Smooth muscle cell (in vitro differentiated cells): ENCODE measurements around the gene PRDM16. TPM values are rescaled to one million over a fixed set of nuclear protein-coding genes. Genes with fewer than 3 reads are reported as not detected.

Experiments
- DNase-seq: peaks from one replicate; lab custom pipeline; 2025; ENCODE audit not compliant: unreplicated experiment; lab: John Stamatoyannopoulos, UW
- H2AFZ ChIP-seq: fragments of 200-600 bp; sonication (generic); 2 replicates; pipeline ENCODE4 v1.6.0; 2016; ENCODE audit warnings: antibody characterized with exemption, low read depth, mild to moderate bottlenecking
- H3F3A ChIP-seq: fragments of 200-600 bp; sonication (generic); 2 replicates; pipeline ENCODE4 v1.6.0; 2017; ENCODE audit warnings: antibody characterized with exemption, low read depth
- H3K27ac ChIP-seq: fragments of 200-600 bp; sonication (generic); 2 replicates; pipeline ENCODE4 v1.5.1; 2016; ENCODE audit warnings: low read depth, mild to moderate bottlenecking
- H3K27me3 ChIP-seq: fragments of 200-600 bp; sonication (generic); 2 replicates; pipeline ENCODE4 v1.6.1; 2016; ENCODE audit warnings: low read depth, mild to moderate bottlenecking
- H3K36me3 ChIP-seq: fragments of 200-600 bp; sonication (generic); 2 replicates; pipeline ENCODE4 v1.5.1; 2016; ENCODE audit warnings: low read depth
- H3K4me1 ChIP-seq: fragments of 200-600 bp; sonication (generic); 2 replicates; pipeline ENCODE4 v1.5.1; 2016; ENCODE audit warnings: low read depth
- H3K4me2 ChIP-seq: fragments of 200-600 bp; sonication (generic); 2 replicates; pipeline ENCODE4 v1.6.0; 2016; ENCODE audit warnings: mild to moderate bottlenecking
- H3K4me3 ChIP-seq: fragments of 200-600 bp; sonication (generic); 2 replicates; pipeline ENCODE4 v1.5.1; 2016; ENCODE audit warnings: mild to moderate bottlenecking
- H3K79me2 ChIP-seq: fragments of 200-600 bp; sonication (generic); 2 replicates; pipeline ENCODE4 v1.6.0; 2016; ENCODE audit warnings: low read depth, mild to moderate bottlenecking
- H3K9ac ChIP-seq: fragments of 200-600 bp; sonication (generic); 2 replicates; pipeline ENCODE4 v1.6.0; 2016; ENCODE audit warnings: low read depth
- H3K9me3 ChIP-seq: fragments of 200-600 bp; sonication (generic); replicated peaks from 2 replicates; pipeline ENCODE4 v1.5.1; 2016; ENCODE audit warnings: low read depth
- H4K20me1 ChIP-seq: fragments of 200-600 bp; sonication (generic); 2 replicates; pipeline ENCODE4 v1.6.0; 2016; ENCODE audit warnings: low read depth
- CTCF ChIP-seq: fragments of 200-600 bp; sonication (generic); IDR thresholded peaks from 2 replicates; pipeline ENCODE4 v1.5.1; 2017; ENCODE audit warnings: borderline replicate concordance, mild to moderate bottlenecking, antibody characterized with exemption; ENCODE audit not compliant: insufficient read depth, poor library complexity, severe bottlenecking
- WGBS: methylation state at CpG from one replicate; pipeline ENCODE4 v1.1.7; 2016; ENCODE audit warnings: low lambda C conversion rate; 5-methylcytosine and 5-hydroxymethylcytosine counted together
- polyA plus RNA-seq: library from polyadenylated mRNA; unstranded; fragments of >200 nt; fragmentation: Nextera tagmentation; extraction: Ambion mirVana; gene quantifications from 2 replicates; pipeline ENCODE4 v1.2.1, GENCODE V29; 2016
- total RNA-seq: library from RNA; depleted of rRNA; stranded (reverse); fragments of >200 nt; gene quantifications from 2 replicates; pipeline ENCODE4 v1.2.3, GENCODE V29; 2014

The PRDM16 gene
- total and polyA plus RNA-seq, 2 experiments from 2014 or later: 0.72 to 1.3 TPM

- no peaks in the 10 kb centered on the region for H3K9me3 ChIP-seq
- H3K27me3 ChIP-seq: peaks cover 97% of the 10 kb centered on the region
- no peak overlapping the region for H3K27ac ChIP-seq
- no peak overlapping the region for H3K9ac ChIP-seq
- H3K4me2 ChIP-seq: peak overlapping the region; percentile 84
- no peaks in the 10 kb centered on the region for H3K79me2 ChIP-seq
- no peak overlapping the region for H2AFZ ChIP-seq
- H3K4me1 ChIP-seq: peaks cover 30% of the 10 kb centered on the region
- no peaks in the 10 kb centered on the region for H4K20me1 ChIP-seq
- H3K4me3 ChIP-seq: peak overlapping the region; percentile 42
- no peak for DNase-seq
- H3F3A ChIP-seq: no peaks in the 10 kb centered on the region
- 10% methylated on average over 89 of the region's 91 CpGs for WGBS
- no peak for TF ChIP-seq CTCF
- H3K36me3 ChIP-seq: no peaks in the 10 kb centered on the region
Observed at GRCh38 chr1:3063379-3064295, 5.4 kb upstream of the PRDM16 start.

- Histone ChIP-seq H3K9ac (no peak overlapping the region), H3K27me3 (peaks cover 93% of the 10 kb centered on the region), H3K27ac (no peak overlapping the region), H3K79me2 (no peaks in the 10 kb centered on the region), H3K36me3 (no peaks in the 10 kb centered on the region), H4K20me1 (no peaks in the 10 kb centered on the region), H3K4me1 (peaks cover 33% of the 10 kb centered on the region), H3K4me2 (peak overlapping the region; percentile 84), H2AFZ (no peak overlapping the region), H3F3A (no peaks in the 10 kb centered on the region), H3K9me3 (no peaks in the 10 kb centered on the region), H3K4me3 (no peak overlapping the region)
- no peak for DNase-seq
- no peak for TF ChIP-seq CTCF
- WGBS: 79% methylated on average over 17 of the region's 17 CpGs
Observed at GRCh38 chr1:3064296-3064850, 4.6 kb upstream of the PRDM16 start.

- Histone ChIP-seq H3K4me2 (no peak overlapping the region), H3K4me1 (peaks cover 33% of the 10 kb centered on the region), H3F3A (no peaks in the 10 kb centered on the region), H3K4me3 (no peak overlapping the region), H3K9ac (no peak overlapping the region), H4K20me1 (no peaks in the 10 kb centered on the region), H3K9me3 (no peaks in the 10 kb centered on the region), H3K79me2 (no peaks in the 10 kb centered on the region), H3K27ac (no peak overlapping the region), H3K27me3 (peaks cover 88% of the 10 kb centered on the region), H3K36me3 (no peaks in the 10 kb centered on the region), H2AFZ (no peak overlapping the region)
- WGBS: 79% methylated on average over 9 of the region's 9 CpGs
- TF ChIP-seq CTCF: no peak
- no peak for DNase-seq
Observed at GRCh38 chr1:3064901-3065300, 4.1 kb upstream of the PRDM16 start.
